Fibroblast of gingiva (primary cell): Measurements from ENCODE around the gene UGP2.
"Not testable (repeated sequence)": the region's sequence is repeated elsewhere in the genome, so short reads cannot be mapped to it uniquely, and the experiment has no call there.

Source experiments
- DNase-seq: peaks from one replicate; pipeline ENCODE4 v3.0.0-alpha.2; 2011; ENCODE audit warnings: low read depth

UGP2 gene

GRCh38 chr2:63841254-63842022 lies at the start of gene UGP2:
Gene UGP2 (plus strand): TSS chr2:63841896. CDS start chr2:63842186, 290 bp downstream.
- peak; percentile 99 for DNase-seq

- DNase-seq = peak; percentile 59
These were observed 49.2 kb upstream of the UGP2 start for GRCh38 chr2:63792530-63792929.

- no peak for DNase-seq
These were observed 45.3 kb upstream of the UGP2 start for GRCh38 chr2:63796366-63796765.

- no peak for DNase-seq
These were observed 44.9 kb upstream of the UGP2 start for GRCh38 chr2:63796796-63797195.

- no peak for DNase-seq
These were observed 40.2 kb upstream of the UGP2 start for GRCh38 chr2:63801455-63801854.

- DNase-seq = no peak
These were observed 36.3 kb upstream of the UGP2 start for GRCh38 chr2:63805412-63805811.

GRCh38 chr2:63808036-63808435 lies 33.7 kb upstream of the UGP2 start:
- not testable (repeated sequence) for DNase-seq

- not testable (repeated sequence) for DNase-seq
These were observed 32.8 kb upstream of the UGP2 start for GRCh38 chr2:63808911-63809310.

- DNase-seq = no peak
These were observed 30.6 kb upstream of the UGP2 start for GRCh38 chr2:63811063-63811462.

GRCh38 chr2:63811870-63812269 lies 29.8 kb upstream of the UGP2 start:
- DNase-seq = not testable (repeated sequence)

GRCh38 chr2:63814114-63814513 lies 27.6 kb upstream of the UGP2 start:
- DNase-seq = no peak

GRCh38 chr2:63817382-63817781 lies 24.3 kb upstream of the UGP2 start:
- DNase-seq = no peak

GRCh38 chr2:63818271-63818670 lies 23.4 kb upstream of the UGP2 start:
- DNase-seq = no peak

GRCh38 chr2:63819256-63819655 lies 22.4 kb upstream of the UGP2 start:
- DNase-seq = no peak

- peak; percentile 73 for DNase-seq
These were observed 21.7 kb upstream of the UGP2 start for GRCh38 chr2:63819765-63820717.

- DNase-seq = no peak
These were observed 20.7 kb upstream of the UGP2 start for GRCh38 chr2:63820969-63821368.

GRCh38 chr2:63821396-63821795 lies 20.3 kb upstream of the UGP2 start:
- no peak for DNase-seq

- DNase-seq = no peak
These were observed 19.2 kb upstream of the UGP2 start for GRCh38 chr2:63822478-63822877.

- DNase-seq = peak; percentile 67
These were observed 13.9 kb upstream of the UGP2 start for GRCh38 chr2:63827749-63828148.

- no peak for DNase-seq
These were observed 10.5 kb upstream of the UGP2 start for GRCh38 chr2:63831176-63831575.

GRCh38 chr2:63834401-63834800 lies 7.3 kb upstream of the UGP2 start:
- no peak for DNase-seq

- no peak for DNase-seq
These were observed 4.6 kb upstream of the UGP2 start for GRCh38 chr2:63837036-63837594.
